SH-SY5Y (cell line): ENCODE data around the gene LNPEP.

Source experiments
- GATA2 ChIP-seq: IDR thresholded peaks from 2 replicates; pipeline ENCODE4 v1.6.1; 2011; ENCODE audit warnings: mild to moderate bottlenecking, low read depth, low read length
- GATA3 ChIP-seq: IDR thresholded peaks from 2 replicates; pipeline ENCODE4 v1.6.1; 2011; ENCODE audit warnings: low read depth, mild to moderate bottlenecking, low read length, moderate library complexity

DNA sequence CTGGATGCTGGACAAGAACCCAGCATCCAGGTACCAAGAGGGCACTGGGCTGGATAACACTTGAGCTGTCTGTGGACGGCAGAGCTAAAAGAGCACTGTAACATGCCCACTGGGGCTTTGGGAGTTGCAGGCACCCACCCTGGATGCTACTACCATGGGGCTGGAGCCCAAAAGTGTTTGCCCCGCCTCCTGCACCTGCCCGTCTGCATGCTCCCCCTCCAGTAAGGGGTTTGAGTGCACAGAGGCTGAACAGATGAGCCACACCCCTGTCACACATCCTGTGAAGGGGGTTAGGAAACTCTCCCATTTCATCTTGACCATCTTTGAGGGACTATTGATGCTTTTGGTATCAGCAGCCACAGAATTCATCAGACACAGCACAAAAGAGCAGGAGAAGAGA, 137.5 kb downstream of the LNPEP start:
- TF ChIP-seq GATA3 (no peak), GATA2 (no peak)
